HG02759 (cell line): ENCODE results near the gene TMEFF1.
"Not testable (repeated sequence)": the region's sequence is repeated elsewhere in the genome, so short reads cannot be mapped to it uniquely, and the experiment has no call there.

ENCODE experiments used
- ATAC-seq: cut with Tn5 transposase; IDR thresholded peaks from one replicate; pipeline ENCODE4 v1.9.1; 2021; ENCODE audit warnings: mild to moderate bottlenecking, moderate library complexity; ENCODE audit not compliant: unreplicated experiment

The TMEFF1 gene

DNA sequence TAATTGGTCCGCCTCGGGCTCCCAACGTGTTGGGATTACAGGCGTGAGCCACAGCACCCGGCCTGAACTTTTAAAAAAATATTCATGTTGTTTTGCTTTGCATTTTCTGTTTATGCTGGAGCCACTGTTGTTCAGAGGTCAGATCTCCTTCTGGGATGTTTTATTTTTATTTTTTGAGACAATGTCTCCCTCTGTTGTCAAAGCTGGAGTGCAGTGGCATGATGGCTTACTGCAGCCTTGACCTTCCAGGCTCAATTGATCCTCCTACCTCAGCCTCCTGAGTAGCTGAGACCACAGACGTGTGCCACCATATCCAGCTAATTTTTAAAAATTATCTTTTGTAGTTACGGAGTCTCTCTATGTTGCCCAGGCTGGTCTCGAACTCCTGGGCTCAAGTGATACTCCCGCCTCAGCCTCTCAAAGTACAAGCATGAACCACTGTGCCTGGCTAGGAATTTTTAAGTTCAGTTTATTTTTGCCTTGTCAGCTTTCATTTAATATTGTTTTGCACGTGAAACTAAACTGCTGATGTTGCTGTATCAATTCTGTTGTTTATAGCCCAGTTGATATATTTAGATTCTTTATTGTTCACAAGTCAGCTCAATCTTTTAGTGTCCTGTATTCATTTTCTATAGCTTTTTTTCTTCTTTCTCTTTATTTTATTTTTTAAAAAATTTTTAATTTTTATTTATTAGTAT lies 13.7 kb downstream of the TMEFF1 start:
- no peak for ATAC-seq

DNA sequence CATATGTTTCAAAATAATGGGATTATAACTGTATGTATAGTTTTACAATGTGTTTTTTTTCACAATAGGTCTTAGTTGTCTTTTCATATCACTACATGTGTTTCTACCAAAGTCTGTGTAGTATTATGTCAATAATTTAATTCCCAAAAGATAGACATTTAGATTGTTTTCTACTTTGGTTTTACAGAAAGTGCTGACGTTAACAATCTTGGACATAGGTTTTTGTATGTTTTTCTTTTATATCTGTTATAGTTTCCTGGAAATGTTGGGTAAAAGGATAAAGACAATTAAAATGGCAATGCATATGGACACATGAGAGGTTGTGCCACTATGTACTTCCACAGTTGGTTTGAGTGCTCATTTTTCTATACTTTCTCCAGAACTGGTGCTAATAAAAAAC lies 15.2 kb downstream of the TMEFF1 start:
- no peak for ATAC-seq

DNA sequence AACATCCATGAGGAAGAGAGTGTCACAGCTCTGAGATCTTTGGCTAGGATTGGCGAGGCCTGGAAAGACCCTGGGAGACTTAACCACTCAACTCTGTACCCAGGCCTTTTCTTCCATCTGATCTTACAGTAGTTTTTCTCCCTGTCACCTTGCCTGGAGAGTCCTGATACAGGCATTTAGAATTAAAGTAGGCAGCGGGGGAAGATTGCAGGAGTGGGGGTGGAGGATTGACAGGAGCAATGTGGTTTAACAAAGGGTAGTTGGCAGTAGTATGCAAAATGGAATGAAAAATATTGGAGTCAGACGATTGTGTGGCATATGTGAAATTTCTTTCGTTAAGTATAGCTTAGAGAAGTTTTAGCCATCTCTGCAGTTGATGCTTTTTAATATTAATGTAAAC lies 16.9 kb downstream of the TMEFF1 start:
- no peak for ATAC-seq

DNA sequence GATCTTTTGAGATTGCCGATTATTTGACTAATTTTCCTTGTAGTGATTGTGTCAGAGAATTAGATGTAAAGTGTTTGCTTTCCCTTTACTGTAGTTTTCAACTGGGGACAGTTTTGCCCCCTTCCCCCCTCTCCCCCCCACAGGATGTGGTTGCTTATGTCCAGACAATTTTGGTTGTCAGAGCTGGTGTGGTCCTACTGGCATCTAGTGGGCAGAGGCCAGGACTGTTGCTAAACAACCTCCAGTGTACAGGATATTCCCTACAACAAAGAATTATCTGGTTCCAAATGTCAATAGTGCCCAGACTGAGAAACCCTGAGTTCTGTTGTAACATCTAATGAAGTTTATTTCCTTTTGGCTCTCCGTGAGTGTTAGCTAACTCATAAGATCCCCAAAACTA lies 20.0 kb downstream of the TMEFF1 start:
- ATAC-seq = no peak

DNA sequence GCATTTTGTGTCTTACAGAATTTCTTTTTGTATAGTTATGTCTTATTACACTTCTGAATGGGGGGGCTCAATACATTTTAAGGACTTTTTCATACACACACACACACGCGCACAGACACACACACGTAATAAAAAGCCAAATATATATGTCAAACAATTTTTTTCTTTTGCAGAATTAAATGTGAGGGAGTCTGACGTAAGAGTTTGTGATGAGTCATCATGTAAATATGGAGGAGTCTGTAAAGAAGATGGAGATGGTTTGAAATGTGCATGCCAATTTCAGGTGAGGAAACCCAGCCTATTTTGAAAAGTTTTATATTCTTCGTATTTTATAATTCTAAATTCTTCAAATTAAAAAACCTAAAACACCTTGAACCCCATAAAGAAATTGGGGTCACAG lies 25.6 kb downstream of the TMEFF1 start:
- no peak for ATAC-seq

DNA sequence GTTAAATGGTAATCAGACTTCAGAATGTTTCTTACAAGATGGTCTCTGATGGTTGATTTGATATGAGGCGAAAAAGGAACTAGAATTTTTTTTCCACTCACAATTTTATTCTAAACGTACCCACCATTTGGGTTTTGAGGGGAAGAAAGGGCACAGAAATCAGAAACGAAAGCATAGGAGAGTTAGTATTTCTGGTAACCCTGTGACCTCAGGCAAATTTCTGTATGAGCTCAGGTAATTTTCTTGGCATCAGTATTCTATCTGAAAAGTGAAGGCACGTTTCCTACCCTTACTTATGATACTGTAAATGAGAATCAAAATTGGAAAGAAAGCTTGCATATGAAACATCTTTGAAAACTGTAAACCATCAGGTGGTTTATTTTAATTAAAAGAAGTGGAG lies 26.5 kb downstream of the TMEFF1 start:
- ATAC-seq = no peak

DNA sequence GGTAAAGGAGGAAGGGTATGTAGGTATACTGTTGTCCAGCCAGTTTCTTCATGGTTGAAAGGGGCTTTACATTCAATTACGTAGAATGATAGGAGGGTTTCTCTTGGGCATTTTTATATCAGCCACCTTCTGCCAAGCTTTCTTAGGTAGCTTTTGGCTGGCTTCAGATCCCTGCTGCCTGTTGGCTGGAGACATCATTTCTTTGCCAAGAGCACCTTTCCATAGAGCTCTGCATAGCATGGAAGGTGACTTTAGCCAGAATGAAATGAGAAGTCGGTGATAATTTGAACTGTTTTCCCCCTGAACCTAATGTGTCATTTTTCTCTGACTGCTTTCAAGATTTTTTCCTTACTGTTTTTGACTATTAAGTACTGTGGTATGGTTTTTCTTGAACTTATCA lies 26.9 kb downstream of the TMEFF1 start:
- no peak for ATAC-seq

DNA sequence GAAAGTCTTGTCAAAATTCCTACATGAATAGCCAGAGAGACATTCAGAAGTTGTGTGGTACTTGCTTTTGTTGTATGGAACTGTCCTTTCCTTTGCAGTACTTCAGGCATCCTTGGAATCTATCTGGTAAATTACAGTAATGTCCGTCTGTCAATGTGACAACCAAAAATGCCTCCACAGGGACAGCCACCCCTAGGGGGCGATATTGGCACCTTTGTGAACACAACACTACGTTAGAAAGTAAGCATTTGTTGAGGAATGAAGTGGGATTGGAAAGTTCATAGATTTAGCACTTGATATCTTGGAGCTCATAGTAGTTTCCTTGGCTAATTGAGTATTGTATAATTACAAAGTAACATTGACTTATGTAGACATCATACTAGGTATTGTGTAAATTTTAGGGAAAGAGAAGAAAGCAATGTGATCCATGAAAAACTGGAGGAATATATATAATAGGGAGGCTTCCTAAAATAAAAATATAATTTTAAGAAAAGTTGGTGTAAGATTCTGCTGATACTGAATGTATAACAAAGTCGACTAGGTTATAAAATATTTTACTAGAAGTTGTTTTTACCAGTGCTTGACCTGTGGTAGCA lies 32.7 kb downstream of the TMEFF1 start:
- peak; percentile 69 for ATAC-seq

DNA sequence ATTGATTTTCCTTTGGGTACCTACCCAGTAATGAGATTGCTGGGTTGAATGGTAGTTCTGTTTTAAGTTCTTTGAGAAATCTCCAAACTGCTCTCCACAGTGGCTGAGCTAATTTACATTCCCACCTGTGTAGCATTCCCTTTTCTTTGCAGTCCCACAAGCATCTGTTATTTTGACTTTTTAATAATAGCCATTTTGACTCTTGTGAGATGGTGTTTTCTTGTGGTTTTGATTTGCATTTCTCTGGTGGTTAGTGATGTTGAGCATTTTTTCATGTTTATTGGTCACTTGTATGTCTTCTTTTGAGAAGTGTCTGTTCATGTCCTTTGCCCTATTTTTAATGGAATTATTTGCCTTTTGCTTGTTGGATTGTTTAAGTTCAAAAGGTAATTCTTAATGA lies 34.4 kb downstream of the TMEFF1 start:
- peak; percentile 79 for ATAC-seq

DNA sequence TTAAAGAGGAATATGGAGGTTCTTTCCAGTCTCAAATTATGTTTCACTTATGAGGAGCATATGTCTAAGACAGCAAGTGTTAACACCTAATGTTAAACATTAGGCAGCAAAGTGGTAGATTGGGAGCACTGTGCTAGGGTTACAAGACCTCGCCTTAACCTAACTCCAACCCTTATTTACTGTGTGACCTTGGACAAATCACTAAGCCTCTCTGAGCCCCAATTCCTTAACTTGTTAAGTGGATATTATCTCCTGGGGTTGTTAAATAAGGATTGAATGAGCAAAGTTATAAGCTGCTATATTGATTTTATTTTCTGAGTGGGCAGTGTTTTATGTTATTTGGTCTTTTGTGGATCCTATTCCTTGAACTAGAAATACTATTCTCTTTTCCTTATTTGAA lies 38.3 kb downstream of the TMEFF1 start:
- ATAC-seq = no peak

DNA sequence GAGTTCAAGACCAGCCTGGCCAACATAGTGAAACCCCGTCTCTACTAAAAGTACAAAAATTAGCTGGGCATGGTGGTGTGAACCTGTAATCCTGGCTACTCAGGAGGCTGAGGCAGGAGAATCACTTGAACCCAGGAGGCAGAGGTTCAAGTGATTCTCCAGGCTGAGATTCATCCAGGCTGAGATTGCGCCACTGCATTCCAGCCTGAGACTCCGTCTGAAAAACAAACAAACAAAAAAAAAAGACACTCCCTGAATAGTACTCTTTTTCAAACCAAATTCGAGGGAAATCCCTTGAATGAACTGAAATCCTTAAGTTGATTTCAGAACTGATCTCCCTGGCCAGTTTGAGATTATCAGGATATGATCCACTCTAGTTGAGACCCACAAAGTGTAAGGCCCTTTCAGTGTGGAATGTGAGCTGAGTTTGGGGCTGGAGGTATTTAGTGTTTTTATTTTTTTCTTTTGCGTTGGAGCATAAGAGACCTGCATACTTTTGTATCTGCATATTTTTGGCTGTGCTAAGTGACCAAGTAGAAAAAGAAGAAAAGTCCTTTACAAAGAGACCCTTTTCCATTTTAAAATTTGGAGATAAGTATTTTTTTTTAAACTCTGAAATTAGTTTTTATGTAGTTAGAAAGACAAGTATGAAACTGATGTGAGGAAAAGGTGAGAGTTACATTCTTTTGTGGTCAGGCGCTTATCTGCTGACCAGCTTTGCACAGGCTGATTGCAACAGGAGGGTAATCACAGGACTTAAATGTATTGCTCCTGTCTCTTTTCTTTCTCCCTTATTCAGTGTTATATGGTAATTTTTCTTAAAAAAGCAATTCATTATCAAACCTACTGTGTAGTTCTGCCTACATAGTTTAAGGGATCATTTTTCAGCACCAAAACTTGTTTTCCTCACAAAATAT lies 42.9 kb downstream of the TMEFF1 start:
- ATAC-seq = no peak

DNA sequence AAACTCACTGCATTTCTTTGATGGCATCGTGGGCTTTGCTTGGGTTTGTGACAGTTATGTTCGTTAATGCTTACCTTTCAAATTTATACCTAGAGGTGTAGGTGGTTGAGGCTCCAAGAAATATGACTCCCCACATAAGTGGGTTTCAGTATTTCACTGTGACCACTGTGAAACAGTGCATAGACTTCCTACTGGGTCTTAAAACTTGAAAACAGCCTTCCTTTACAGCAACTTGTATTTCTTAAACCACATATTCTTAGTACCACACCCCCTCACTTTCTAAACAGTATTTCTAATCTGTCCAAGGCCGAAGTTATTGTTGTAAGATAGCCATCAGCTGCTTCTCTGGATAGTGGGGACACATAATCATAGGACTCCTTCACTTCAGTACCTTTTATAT lies 48.3 kb downstream of the TMEFF1 start:
- ATAC-seq = no peak

DNA sequence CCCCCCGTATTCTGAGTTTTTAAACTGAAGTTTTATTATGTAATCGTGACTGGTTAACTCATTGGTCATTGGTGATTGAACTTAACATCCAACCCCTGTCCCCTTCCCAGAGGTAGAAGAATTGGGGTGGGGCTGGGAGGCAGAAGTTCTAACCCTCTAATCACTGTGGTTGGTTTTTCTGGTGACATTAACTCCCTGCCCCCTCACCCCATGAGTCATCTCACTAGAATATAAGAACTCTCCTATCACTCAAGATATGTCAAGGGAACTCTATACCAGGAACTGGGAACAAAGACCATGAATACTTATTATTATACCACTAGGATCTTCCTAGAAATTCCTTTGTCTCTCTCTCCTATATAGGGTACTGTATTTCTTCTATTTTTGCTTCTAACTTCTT lies 52.6 kb downstream of the TMEFF1 start:
- no peak for ATAC-seq

DNA sequence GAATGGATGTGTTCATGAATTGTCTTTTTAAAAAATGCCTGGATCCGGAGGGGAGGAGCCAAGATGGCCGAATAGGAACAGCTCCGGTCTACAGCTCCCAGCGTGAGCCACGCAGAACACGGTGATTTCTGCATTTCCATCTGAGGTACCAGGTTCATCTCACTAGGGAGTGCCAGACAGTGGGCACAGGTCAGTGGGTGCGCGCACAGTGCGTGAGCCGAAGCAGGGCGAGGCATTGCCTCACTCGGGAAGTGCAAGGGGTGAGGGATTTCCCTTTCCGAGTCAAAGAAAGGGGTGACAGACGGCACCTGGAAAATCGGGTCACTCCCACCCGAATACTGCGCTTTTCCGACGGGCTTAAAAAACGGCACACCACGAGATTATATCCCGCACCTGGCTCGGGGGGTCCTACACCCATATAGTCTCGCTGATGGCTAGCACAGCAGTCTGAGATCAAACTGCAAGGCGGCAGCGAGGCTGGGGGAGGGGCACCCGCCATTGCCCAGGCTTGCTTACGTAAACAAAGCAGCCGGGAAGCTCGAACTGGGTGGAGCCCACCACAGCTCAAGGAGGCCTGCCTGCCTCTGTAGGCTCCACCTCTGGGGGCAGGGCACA lies 54.3 kb downstream of the TMEFF1 start:
- ATAC-seq = not testable (repeated sequence)

DNA sequence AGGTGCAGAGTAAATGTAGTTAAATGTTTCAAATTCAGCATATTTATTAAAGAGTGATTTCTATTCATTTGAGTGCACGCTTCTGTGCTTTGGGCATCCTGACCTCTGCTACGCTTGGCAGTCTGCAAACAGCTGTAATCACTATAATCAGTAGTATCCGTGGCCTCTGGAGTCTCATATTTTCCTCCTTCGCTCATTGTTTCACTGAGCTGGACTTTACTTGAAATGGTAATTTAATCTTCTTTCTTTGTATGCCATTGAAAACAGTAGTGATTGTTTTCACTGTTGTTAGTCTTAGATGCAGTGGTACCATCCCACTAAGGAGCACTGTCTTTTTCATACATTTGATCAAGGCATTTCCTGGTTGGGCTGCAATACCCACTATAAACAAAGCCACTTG lies 61.5 kb downstream of the TMEFF1 start:
- ATAC-seq = no peak

DNA sequence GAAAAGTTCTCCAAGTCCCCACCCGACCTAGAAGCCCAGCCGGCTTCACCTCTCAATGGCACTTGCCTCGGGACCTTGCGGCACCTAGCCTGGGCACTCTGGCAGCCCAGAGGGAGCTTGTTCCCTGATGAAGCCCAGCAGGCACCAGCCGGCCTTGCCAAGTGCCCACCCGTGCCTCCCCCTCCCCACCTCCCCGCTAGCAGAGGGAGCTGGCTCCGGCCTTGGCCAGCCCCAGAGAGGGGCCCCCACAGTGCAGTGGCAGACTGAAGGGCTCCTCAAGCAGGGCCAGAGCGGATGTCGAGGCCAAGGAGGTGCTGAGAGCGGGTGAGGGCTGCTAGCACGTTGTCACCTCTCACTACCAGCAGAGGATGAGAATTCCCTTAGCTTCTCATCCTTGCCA lies 67.4 kb downstream of the TMEFF1 start:
- ATAC-seq = no peak

DNA sequence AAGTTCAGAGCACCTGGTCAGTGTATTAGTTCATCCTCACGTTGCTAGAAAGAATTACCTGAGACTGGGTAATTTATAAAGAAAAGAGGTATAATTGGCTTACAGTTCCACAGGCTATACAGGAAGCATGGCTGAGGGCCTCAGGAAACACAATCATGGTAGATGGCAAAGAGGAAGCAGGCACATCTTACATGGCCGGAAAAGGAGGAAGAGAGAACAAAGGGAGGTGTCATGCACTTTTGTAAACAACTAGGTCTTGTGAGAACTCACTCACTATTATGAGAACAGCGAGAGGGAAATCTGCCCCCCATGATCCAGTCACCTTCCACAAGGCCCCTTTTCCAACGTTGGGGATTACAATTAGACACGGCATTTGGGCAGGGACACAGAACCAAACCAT lies 76.1 kb downstream of the TMEFF1 start:
- no peak for ATAC-seq

DNA sequence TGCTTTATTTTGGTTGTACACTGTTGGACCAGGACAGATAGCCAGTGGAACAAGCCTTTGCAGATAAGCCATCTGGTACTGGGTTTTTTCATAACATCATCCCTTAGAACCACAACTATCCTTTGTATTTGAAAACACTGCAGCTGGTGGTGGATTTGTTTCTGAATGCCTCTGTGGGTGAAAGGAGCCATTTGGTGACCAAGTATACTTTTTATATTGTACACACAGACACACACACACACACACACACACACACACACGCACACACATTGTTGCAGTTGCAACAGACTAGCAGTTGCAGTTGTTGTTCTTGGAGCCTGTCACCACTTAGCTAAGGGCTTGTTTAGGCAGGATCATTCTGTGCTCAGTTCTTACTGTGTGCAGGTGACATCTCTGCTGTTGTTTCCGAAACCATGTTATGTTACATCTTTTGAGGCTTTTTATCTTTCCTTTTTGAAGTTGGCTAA lies 82.0 kb downstream of the TMEFF1 start:
- ATAC-seq = no peak

DNA sequence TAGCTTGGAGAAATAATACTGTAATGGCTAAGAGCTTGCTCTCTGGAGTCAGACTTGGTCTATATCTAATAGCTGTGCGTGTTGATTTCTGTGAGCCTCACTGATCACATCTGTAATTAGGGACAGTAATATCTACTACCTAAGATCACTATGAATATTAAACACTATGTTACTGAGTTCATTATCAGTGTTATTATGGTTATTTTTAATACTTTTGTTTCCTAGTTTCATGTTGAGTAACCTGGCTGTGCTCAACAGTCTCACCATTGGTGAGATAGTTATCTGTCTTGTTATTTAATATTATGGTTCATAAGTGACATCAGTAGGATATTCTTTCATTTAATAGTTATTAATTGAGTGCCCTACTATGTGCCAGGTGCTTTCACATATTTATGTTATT lies 82.5 kb downstream of the TMEFF1 start:
- no peak for ATAC-seq

DNA sequence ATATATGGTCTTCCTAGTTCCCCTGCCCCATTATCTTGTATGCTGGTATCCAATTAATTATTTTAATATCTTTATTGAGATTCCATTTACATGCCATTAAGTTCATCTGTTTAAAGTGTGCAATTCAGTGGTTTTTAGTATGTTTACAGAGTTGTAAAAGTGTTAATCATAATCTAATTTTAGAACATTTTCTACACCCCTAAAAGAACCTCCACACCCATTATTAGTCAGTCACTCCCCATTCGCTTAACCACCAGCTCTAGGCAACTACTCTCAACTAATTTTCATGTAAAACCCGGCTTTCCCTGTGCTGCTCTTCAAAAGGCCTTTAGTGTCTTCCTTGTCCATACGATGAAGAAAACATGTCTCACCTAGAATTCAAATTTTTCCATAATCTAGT lies 84.1 kb downstream of the TMEFF1 start:
- no peak for ATAC-seq

DNA sequence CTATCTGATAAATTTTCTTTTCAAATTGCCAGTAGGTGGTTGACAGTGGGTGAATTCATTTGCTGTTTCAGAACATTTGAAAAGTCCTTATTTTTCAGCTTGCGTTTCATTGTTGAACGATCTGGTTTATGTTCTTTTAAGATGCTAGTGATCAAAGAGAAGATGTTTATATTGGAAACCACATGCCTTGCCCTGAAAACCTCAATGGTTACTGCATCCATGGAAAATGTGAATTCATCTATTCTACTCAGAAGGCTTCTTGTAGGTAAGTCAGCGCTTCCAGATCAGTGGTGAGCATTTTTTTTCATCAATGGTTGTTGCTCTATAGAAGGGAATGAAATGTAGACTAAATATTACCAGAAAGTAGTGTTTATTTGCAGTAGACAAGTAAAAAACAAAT lies 88.3 kb downstream of the TMEFF1 start:
- ATAC-seq = no peak
